ENCODE results near the gene TBPL1.

DNA sequence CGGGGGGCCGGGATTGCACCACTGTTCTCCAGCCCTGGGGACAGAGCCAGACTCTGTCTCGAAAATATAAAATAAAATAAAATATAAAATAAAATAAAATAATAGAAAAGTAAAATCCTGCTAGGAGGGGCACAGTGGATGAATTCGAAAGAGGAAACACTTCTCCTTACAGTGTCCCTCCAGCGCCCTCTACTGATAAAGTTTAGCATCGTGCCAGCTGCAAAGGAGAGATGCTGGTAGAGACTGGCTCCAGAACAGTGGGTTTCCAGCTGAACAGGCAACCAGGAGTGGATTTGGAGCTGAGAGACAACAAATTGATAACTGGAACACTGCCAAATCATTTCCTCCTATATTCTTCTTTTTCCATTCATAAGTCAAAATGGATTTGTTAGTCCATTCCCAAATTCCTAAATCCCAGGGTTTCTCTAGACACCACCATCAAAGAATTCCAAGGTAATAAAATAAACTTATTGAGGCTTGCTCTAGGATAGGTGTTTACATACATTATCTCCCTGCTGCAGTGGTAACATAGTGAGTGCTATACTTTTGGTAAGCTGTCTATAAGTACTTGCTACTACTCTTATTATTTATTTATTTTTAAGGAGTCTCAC lies 31.7 kb upstream of the TBPL1 start:
- TF ChIP-seq, protein P1, sequence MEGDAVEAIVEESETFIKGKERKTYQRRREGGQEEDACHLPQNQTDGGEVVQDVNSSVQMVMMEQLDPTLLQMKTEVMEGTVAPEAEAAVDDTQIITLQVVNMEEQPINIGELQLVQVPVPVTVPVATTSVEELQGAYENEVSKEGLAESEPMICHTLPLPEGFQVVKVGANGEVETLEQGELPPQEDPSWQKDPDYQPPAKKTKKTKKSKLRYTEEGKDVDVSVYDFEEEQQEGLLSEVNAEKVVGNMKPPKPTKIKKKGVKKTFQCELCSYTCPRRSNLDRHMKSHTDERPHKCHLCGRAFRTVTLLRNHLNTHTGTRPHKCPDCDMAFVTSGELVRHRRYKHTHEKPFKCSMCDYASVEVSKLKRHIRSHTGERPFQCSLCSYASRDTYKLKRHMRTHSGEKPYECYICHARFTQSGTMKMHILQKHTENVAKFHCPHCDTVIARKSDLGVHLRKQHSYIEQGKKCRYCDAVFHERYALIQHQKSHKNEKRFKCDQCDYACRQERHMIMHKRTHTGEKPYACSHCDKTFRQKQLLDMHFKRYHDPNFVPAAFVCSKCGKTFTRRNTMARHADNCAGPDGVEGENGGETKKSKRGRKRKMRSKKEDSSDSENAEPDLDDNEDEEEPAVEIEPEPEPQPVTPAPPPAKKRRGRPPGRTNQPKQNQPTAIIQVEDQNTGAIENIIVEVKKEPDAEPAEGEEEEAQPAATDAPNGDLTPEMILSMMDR (IDR thresholded peaks at IDR 0.05; ENCODE audit: low read length) = peak; percentile 74
- TF ChIP-seq EZH2phosphoT487 (IDR thresholded peaks at IDR 0.05; ENCODE audit: low read length) (no peak), EZH2 (optimal IDR thresholded peaks at IDR 0.05; ENCODE audit: low read depth, low read length) (no peak)
